K562 (cell line): Measurements from ENCODE around the gene STT3B. TPM values are rescaled to one million over a fixed set of nuclear protein-coding genes. Genes with fewer than 3 reads are reported as not detected.
A peak's percentile ranks its signal among the peaks of the same experiment; 100 is the strongest.

Experiments used
- ARNT ChIP-seq, 2 experiments: fragments of 450-650 bp; IDR thresholded peaks; 2 replicates each; pipeline ENCODE4 v1.6.1; 2016; ENCODE audit warnings: mild to moderate bottlenecking in 1 of 2
- ATF4 ChIP-seq: fragments of 450-650 bp; formaldehyde crosslinking; IDR thresholded peaks from 2 replicates; pipeline ENCODE4 v1.4.0; 2022; ENCODE audit warnings: mild to moderate bottlenecking, moderate library complexity
- ATF6 ChIP-seq: sonication (generic); formaldehyde crosslinking; IDR thresholded peaks from 2 replicates; pipeline ENCODE4 v1.4.0; 2020; ENCODE audit warnings: mild to moderate bottlenecking, missing genetic modification reagents
- CBFA2T3 ChIP-seq: fragments of 450-650 bp; IDR thresholded peaks from 2 replicates; pipeline ENCODE4 v1.6.1; 2017
- CBX2 ChIP-seq: fragments of 200-600 bp; sonication (generic); IDR thresholded peaks from one replicate; pipeline ENCODE4 v1.6.1; 2012; ENCODE audit warnings: mild to moderate bottlenecking, low read length, inconsistent platforms; ENCODE audit not compliant: insufficient read depth, poor library complexity, severe bottlenecking
- CCNT2 ChIP-seq: IDR thresholded peaks from 2 replicates; pipeline ENCODE4 v1.6.1; 2011; ENCODE audit warnings: borderline replicate concordance, low read depth, mild to moderate bottlenecking, moderate library complexity, mixed read lengths, low read length; ENCODE audit not compliant: insufficient read length; ENCODE audit errors: extremely low read depth
- CEBPG ChIP-seq, 3 experiments: fragments of 200-800 bp in 1 of 3; sonication (Bioruptor generic) in 1 of 3; sonication (generic) in 1 of 3; formaldehyde crosslinking in 1 of 3; IDR thresholded peaks in 2 of 3; conservative IDR thresholded peaks in 1 of 3; 2 replicates each; pipeline versions ENCODE4 v1.6.1 to v1.8.0; 2016 to 2022; ENCODE audit warnings: missing compliant biosample characterization in 2 of 3, missing genetic modification characterization in 2 of 3, mild to moderate bottlenecking in 1 of 3, missing genetic modification reagents in 1 of 3
- CREB3 ChIP-seq: fragments of 450-650 bp; conservative IDR thresholded peaks from 2 replicates; pipeline ENCODE4 v1.6.1; 2016; ENCODE audit warnings: missing genetic modification characterization, low read depth, mild to moderate bottlenecking, missing compliant biosample characterization, moderate library complexity
- MAZ ChIP-seq, 2 experiments: fragments of 450-650 bp in 1 of 2; sonication (generic) in 1 of 2; formaldehyde crosslinking; IDR thresholded peaks in 1 of 2; conservative IDR thresholded peaks in 1 of 2; 2 replicates each; pipeline versions ENCODE4 v1.4.0 to v1.5.0; 2020; ENCODE audit warnings: mild to moderate bottlenecking in 1 of 2, missing genetic modification reagents in 1 of 2
- MBD2 ChIP-seq: sonication (generic); IDR thresholded peaks from 2 replicates; pipeline ENCODE4 v1.6.1; 2016; ENCODE audit warnings: low read depth, borderline replicate concordance
- MNT ChIP-seq, 2 experiments: fragments of 450-650 bp; conservative IDR thresholded peaks; 2 replicates each; pipeline ENCODE4 v1.6.1; 2017; ENCODE audit warnings: mild to moderate bottlenecking in 2 of 2, moderate library complexity in 2 of 2
- MXI1 ChIP-seq: IDR thresholded peaks from 2 replicates; pipeline ENCODE4 v1.6.1; 2011; ENCODE audit warnings: low read depth, mild to moderate bottlenecking, improper control_type of control experiment, low read length
- NFE2 ChIP-seq: IDR thresholded peaks from 2 replicates; pipeline ENCODE4 v1.6.1; 2014; ENCODE audit warnings: antibody characterized with exemption, low read depth
- POLR2G ChIP-seq: fragments of 200-400 bp; formaldehyde crosslinking; IDR thresholded peaks from 2 replicates; pipeline ENCODE4 v1.6.1; 2017; ENCODE audit warnings: low read depth, mild to moderate bottlenecking, antibody characterized with exemption, low read length, moderate library complexity
- SMARCA4 ChIP-seq: fragments of 450-650 bp; IDR thresholded peaks from 2 replicates; pipeline ENCODE4 v1.6.1; 2016
- TCF3 ChIP-seq: sonication (generic); formaldehyde crosslinking; IDR thresholded peaks from 2 replicates; pipeline ENCODE4 v1.4.0; 2020; ENCODE audit warnings: mild to moderate bottlenecking, missing genetic modification reagents
- ZBTB11 ChIP-seq, 3 experiments: fragments of 200-800 bp in 1 of 3; fragments of 250-450 bp in 1 of 3; fragments of 450-650 bp in 1 of 3; sonication (Bioruptor Pico) in 1 of 3; sonication (Bioruptor generic) in 1 of 3; formaldehyde crosslinking in 1 of 3; IDR thresholded peaks; 2 replicates each; pipeline versions ENCODE4 v1.6.1 to v1.8.0; 2016 to 2022; ENCODE audit warnings: mild to moderate bottlenecking in 2 of 3, missing genetic modification characterization in 2 of 3, missing compliant biosample characterization in 1 of 3, moderate library complexity in 1 of 3
- ZNF583 ChIP-seq: fragments of 250-450 bp; sonication (Bioruptor Pico); IDR thresholded peaks from 2 replicates; pipeline ENCODE4 v1.4.0; 2020
- polyA plus RNA-seq, 8 experiments: library from polyadenylated mRNA; depleted of rRNA in 4 of 8; stranded (reverse) in 5 of 8; unstranded in 3 of 8; fragments of >200 nt; fragmentation: Nextera tagmentation in 2 of 8; fragmentation: Illumina TruSeq in 1 of 8; extraction: Ambion mirVana in 2 of 8; extraction: Trizol in 1 of 8; gene quantifications; 2 replicates each; pipeline versions ENCODE4 v1.2.1 to v1.2.3, GENCODE V29; 2011 to 2014; ENCODE audit warnings: inconsistent platforms in 1 of 8, missing spikeins in 1 of 8
- total RNA-seq, 7 experiments: library from RNA; depleted of rRNA in 6 of 7; stranded (reverse); fragments of >200 nt in 6 of 7; fragmentation: Illumina TruSeq in 2 of 7; extraction: Trizol in 2 of 7; gene quantifications; 2 replicates each; pipeline versions ENCODE4 v1.2.1 to v1.2.3, GENCODE V29; 2011 to 2021; ENCODE audit warnings: low replicate concordance in 1 of 7

The STT3B gene
- total and polyA plus RNA-seq, 9 of the 15 experiments (the other 6 are each of a cell fraction or from before 2014, with no cell fraction given), result 22.4 to 147 (median 100) TPM

- TF ChIP-seq MBD2 (peak; percentile 64; the same call in 1 of the 2 replicates), MAZ (CRISPR knock-in tag; conservative IDR thresholded peaks at IDR 0.05 in 1 of 2, IDR thresholded peaks at IDR 0.05 in 1 of 2) (peak in 1 of 2 experiments; percentile 52; a peak in 2 of 4 replicates), ZNF583 (CRISPR knock-in tag) (peak; percentile 82), MXI1 (peak; percentile 21; the same call in 1 of the 2 replicates), NFE2 (peak; percentile 91), ATF6 (CRISPR knock-in tag) (no peak), CCNT2 (peak; percentile 95), ATF4 (CRISPR knock-in tag) (peak; percentile 70; the same call in 1 of the 2 replicates), TCF3 (CRISPR knock-in tag) (peak; percentile 89), SMARCA4 (peak; percentile 99), ZBTB11 (CRISPR knock-in tag; IDR thresholded peaks at IDR 0.05) (peak in 1 of 3 experiments; percentile 73; a peak in 2 of 6 replicates), CEBPG (CRISPR knock-in tag; IDR thresholded peaks at IDR 0.05) (no peak), CEBPG (tag; conservative IDR thresholded peaks at IDR 0.05 in 1 of 2, IDR thresholded peaks at IDR 0.05 in 1 of 2) (no peak), ARNT (IDR thresholded peaks at IDR 0.05) (peak in 1 of 2 experiments; percentile 76; a peak in 3 of 4 replicates), POLR2G (no peak), CBFA2T3 (peak; percentile 97), MNT (conservative IDR thresholded peaks at IDR 0.05) (peak; percentile 20 to 64; a peak in 2 of 4 replicates), CBX2 (no peak), CREB3 (tag) (peak; percentile 53; the same call in 1 of the 2 replicates)
Measured at GRCh38 chr3:31491660-31492059, 41.1 kb upstream of the STT3B start (continued).
